Heart right ventricle (tissue), 16 donors: ENCODE measurements around the gene COL23A1. TPM values are rescaled to one million over a fixed set of nuclear protein-coding genes. Genes with fewer than 3 reads are reported as not detected.
A peak's percentile ranks its signal among the peaks of the same experiment; 100 is the strongest.

Source experiments
- ATAC-seq, 8 donors: fragments of 200-7000 bp; cut with Tn5 transposase; one replicate each; pipeline ENCODE4 v1.9.1; 2020; ENCODE audit warnings: mild to moderate bottlenecking in 8 of 8, moderate library complexity in 8 of 8, moderate number of reproducible peaks in 1 of 8
- DNase-seq, 2 donors: peaks; one replicate each; pipeline ENCODE4 v3.0.0-alpha.2; 2020
- H3K27ac ChIP-seq, 10 donors: fragments of 200-600 bp; sonication (generic) in 2 of 10; one replicate each; pipeline versions ENCODE4 v1.5.0 to v1.8.0; 2020 to 2022; ENCODE audit warnings: mild to moderate bottlenecking in 3 of 10
- H3K27me3 ChIP-seq, 7 donors: fragments of 200-600 bp; one replicate each; pipeline ENCODE4 v1.8.0; 2021 to 2022; ENCODE audit warnings: mild to moderate bottlenecking in 2 of 7
- H3K36me3 ChIP-seq, 9 donors: fragments of 200-600 bp; sonication (generic) in 1 of 9; one replicate each; pipeline versions ENCODE4 v1.5.0 to v1.8.0; 2020 to 2022; ENCODE audit warnings: mild to moderate bottlenecking in 2 of 9
- H3K4me1 ChIP-seq, 9 donors: fragments of 200-600 bp; sonication (generic) in 1 of 9; one replicate each; pipeline versions ENCODE4 v1.5.0 to v1.8.0; 2020 to 2022; ENCODE audit warnings: mild to moderate bottlenecking in 4 of 9
- H3K4me3 ChIP-seq, 10 donors: fragments of 200-600 bp; sonication (generic) in 2 of 10; one replicate each; pipeline versions ENCODE4 v1.5.0 to v1.8.0; 2020 to 2022; ENCODE audit warnings: mild to moderate bottlenecking in 7 of 10, moderate library complexity in 2 of 10
- H3K9me3 ChIP-seq, 11 donors: fragments of 200-600 bp in 10 of 11; sonication (generic) in 2 of 11; one replicate each; pipeline versions ENCODE4 v1.5.0 to v1.8.0; 2013 to 2022; ENCODE audit warnings: mild to moderate bottlenecking in 2 of 11, control low read depth in 1 of 11, moderate library complexity in 1 of 11
- CTCF ChIP-seq, 9 donors: fragments of 200-600 bp; sonication (generic) in 2 of 9; IDR thresholded peaks; one replicate each; pipeline versions ENCODE4 v1.5.0 to v1.8.0; 2021 to 2022; ENCODE audit warnings: antibody characterized with exemption in 9 of 9, mild to moderate bottlenecking in 5 of 9, moderate library complexity in 1 of 9
- WGBS, 2 donors: extraction: QIAGEN DNeasy Blood & Tissue Kit; methylation state at CpG; one replicate each; pipeline ENCODE4 v1.1.7; 2013; ENCODE audit warnings: inconsistent platforms in 1 of 2; 5-methylcytosine and 5-hydroxymethylcytosine counted together
- intact Hi-C, 10 donors: fragments of 100-400 bp; cut with DNase I; formaldehyde crosslinking; loops; one replicate each; pipeline versions ENCODE4 v1.11.1 to v1.14.2; 2022
- polyA plus RNA-seq, 2 donors: library from polyadenylated mRNA; stranded (reverse); fragments of 200-250 nt; gene quantifications; one replicate each; pipeline ENCODE4 v1.2.3, GENCODE V29; 2013
- total RNA-seq, 10 donors: library from RNA; stranded (reverse); fragmentation: NEBNext Ultra II Directional in 3 of 10; extraction: Animal tissue kit (Norgen Biotek cat#: 25700) in 3 of 10; gene quantifications; one replicate each; pipeline versions ENCODE4 v1.2.1 to v1.2.4, GENCODE V29; 2021 to 2023
- donor health status: Arrhythmogenic right ventricular cardiomyopathy.
- donor health status: ischemic (EF 13 %, LVEDD 7.1; RV severe dilation, severe dysfunction).
- donor health status: healthy with polysubstance abuse.
- donor health status: DM: no; HTN: yes; CAD: no.
- donor health status: DM: no; HTN: no; CAD: no.
- donor health status: ischemic (EF 25% LVEDD 6.9; RV normal size, moderate dysfunction).
- donor health status: ischemic (EF 25% LVEDD 5.7; RV mildly dilated, moderate dysfunction).
- donor health status: healthy.
- donor health status: DM: yes; HTN: yes; CAD: no.
- donor health status: Ischemic cardiomyopathy.
- donor health status: ischemic (EF 35%, LVEDD 5.7; RV mildly dilated, moderate dysfunction).
- donor health status: nonischemic (EF 11% LVEDD 7.7; RV severe dilation, severe dysfunction).
- donor health status: DM: yes; HTN: yes; CAD: no.
- donor health status: PGD.
- donor health status: ischemic (EF 29% LVEDD 5.4; RV normal size, mild dysfunction).
- donor health status: nonischemic (EF 23%, LVEDD 6.1; RV moderate dilation, normal function).

COL23A1 gene
- total and polyA plus RNA-seq, 12 donors, result 8.9 to 29.0 (median 16.2) TPM

- no peaks in the 10 kb centered on the region for H3K9me3 ChIP-seq
- ATAC-seq (no peak), DNase-seq (no peak)
- TF ChIP-seq CTCF (IDR thresholded peaks at IDR 0.05), result no peak
- H3K4me1 ChIP-seq, result peaks cover 8 to 35% (median 22%) of the 10 kb centered on the region in 9 donors
- 88% methylated on average over 8 of the region's 8 CpGs for WGBS, 2 donors
- intact Hi-C loops, result loop anchor here in 3 of 10 donors (5.0 kb wide), 4 partner anchors 47 to 212 kb away; no protein-coding TSS in a partner anchor
- no peaks in the 10 kb centered on the region for H3K36me3 ChIP-seq
- peak overlapping the region in 1 of 10 donors; percentile 69 for H3K27ac ChIP-seq
- H3K27me3 ChIP-seq, result peaks cover 0 to 6% (median 0%) of the 10 kb centered on the region in 7 donors
- no peak overlapping the region for H3K4me3 ChIP-seq
Observed at GRCh38 chr5:178334861-178335260, 255.3 kb downstream of the COL23A1 start.

- 85 to 90% methylated on average over 21 of the region's 21 CpGs for WGBS, 2 donors
- intact Hi-C loops, result loop anchor here in 3 of 10 donors (5.0 kb wide), 4 partner anchors 48 to 213 kb away; no protein-coding TSS in a partner anchor
Observed at GRCh38 chr5:178333821-178334481, 256.2 kb downstream of the COL23A1 start.

GRCh38 chr5:178332210-178332641 is 258.0 kb downstream of the COL23A1 start:
- Histone ChIP-seq H3K9me3 (no peaks in the 10 kb centered on the region), H3K36me3 (no peaks in the 10 kb centered on the region), H3K4me1 (peaks cover 8 to 43% (median 22%) of the 10 kb centered on the region in 9 donors), H3K27me3 (no peaks in the 10 kb centered on the region), H3K4me3 (no peak overlapping the region), H3K27ac (peak overlapping the region; percentile 73 to 90 (median 84))
- TF ChIP-seq CTCF (IDR thresholded peaks at IDR 0.05), result no peak
- 46 to 51% methylated on average over 7 of the region's 7 CpGs for WGBS, 2 donors
- DNase-seq (no peak), ATAC-seq (peak in 6 of 8 donors; percentile 0 to 17 (median 6))
- intact Hi-C loops, result loop anchor here in 3 of 10 donors (5.0 kb wide), 4 partner anchors 50 to 215 kb away; no protein-coding TSS in a partner anchor

More at GRCh38 chr5:178333821-178334481, 256.2 kb downstream of the COL23A1 start:
- Histone ChIP-seq H3K36me3 (no peaks in the 10 kb centered on the region), H3K4me1 (peaks cover 8 to 35% (median 22%) of the 10 kb centered on the region in 9 donors), H3K9me3 (no peaks in the 10 kb centered on the region), H3K4me3 (no peak overlapping the region), H3K27ac (no peak overlapping the region), H3K27me3 (peaks cover 0 to 6% (median 0%) of the 10 kb centered on the region in 7 donors)
- DNase-seq (no peak), ATAC-seq (no peak)
- TF ChIP-seq CTCF (IDR thresholded peaks at IDR 0.05), result no peak

GRCh38 chr5:178331491-178331996 is 258.6 kb downstream of the COL23A1 start:
- H3K36me3 ChIP-seq, result no peaks in the 10 kb centered on the region

More at GRCh38 chr5:178331491-178331996, 258.6 kb downstream of the COL23A1 start:
- Histone ChIP-seq H3K27ac (peak overlapping the region; percentile 73 to 90 (median 84)), H3K4me1 (peaks cover 8 to 43% (median 23%) of the 10 kb centered on the region in 9 donors), H3K27me3 (no peaks in the 10 kb centered on the region), H3K9me3 (no peaks in the 10 kb centered on the region), H3K4me3 (no peak overlapping the region)
- WGBS, 2 donors, result 29 to 32% methylated on average over 15 of the region's 15 CpGs
- ATAC-seq (peak; percentile 71 to 90 (median 86)), DNase-seq (peak; percentile 63 to 70)
- intact Hi-C loops, result loop anchor here in 3 of 10 donors (5.0 kb wide), 4 partner anchors 51 to 216 kb away; no protein-coding TSS in a partner anchor
- no peak for TF ChIP-seq CTCF (IDR thresholded peaks at IDR 0.05)
